Astrocyte of the spinal cord (primary cell): ENCODE measurements around the gene IFNB1.
A peak's percentile ranks its signal among the peaks of the same experiment; 100 is the strongest.

Experiments
- DNase-seq: peaks from one replicate; pipeline ENCODE4 v3.0.0; 2011; ENCODE audit warnings: low read depth, low spot score
- H3K4me3 ChIP-seq: 2 replicates; pipeline ENCODE4 v1.5.1; 2011; ENCODE audit warnings: low read depth, mild to moderate bottlenecking, low read length, moderate library complexity
- CTCF ChIP-seq: IDR thresholded peaks from 2 replicates; pipeline ENCODE4 v1.5.1; 2012; ENCODE audit warnings: low read depth, mild to moderate bottlenecking, low read length, inconsistent platforms
- in situ Hi-C: cut with HindIII; loops from 2 replicates; pipeline ENCODE4 v1.10.0; 2017; ENCODE audit warnings: low sequenced_read_pairs

IFNB1 gene

GRCh38 chr9:21080793-21081192 is 3.1 kb upstream of the IFNB1 start:
- H3K4me3 ChIP-seq, result no peak overlapping the region
- in situ Hi-C loops, result no loop called here
- DNase-seq, result no peak
- TF ChIP-seq CTCF, result no peak

DNA sequence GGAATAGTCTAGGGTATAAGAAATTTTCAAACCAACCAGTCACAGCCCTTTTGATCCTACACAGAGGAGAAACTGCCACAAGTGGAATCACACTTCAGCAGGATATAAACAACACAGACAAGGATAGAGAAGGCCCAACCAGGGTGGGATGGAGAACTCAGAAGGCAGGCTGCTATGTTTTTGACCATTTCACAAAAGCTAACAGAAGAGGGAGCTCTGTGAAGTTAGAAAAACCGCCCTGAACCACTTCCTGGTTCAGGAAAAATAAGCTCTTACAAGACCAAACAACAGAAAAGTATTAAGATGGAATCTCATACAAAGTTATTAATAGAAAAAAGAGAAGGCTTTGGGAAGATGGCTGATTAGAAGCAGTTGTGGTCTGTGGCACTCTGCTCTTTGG is 960 bp upstream of the IFNB1 start:
- TF ChIP-seq CTCF, result no peak
- no peak overlapping the region for H3K4me3 ChIP-seq
- in situ Hi-C loops, result no loop called here
- no peak for DNase-seq

DNA sequence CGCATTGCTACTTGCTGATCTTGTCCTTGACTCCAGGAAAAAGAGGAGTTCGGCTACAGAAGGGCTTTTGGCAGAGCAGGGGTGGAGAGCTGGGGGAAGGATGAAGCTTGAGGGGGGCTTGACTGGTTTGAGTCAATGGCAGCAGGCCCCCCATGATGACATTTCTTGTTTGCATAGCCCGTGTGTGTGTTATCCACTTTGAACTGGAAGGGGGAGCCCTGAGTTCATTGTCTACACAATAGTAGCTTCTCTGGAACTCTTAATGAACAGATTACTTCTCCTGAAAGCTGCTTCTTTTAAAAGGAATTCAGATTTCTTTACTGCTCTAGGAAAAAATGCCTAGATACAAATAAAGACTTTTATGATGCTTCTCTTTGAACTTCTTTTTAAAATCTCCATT is 2.3 kb downstream of the IFNB1 start:
- no peak for TF ChIP-seq CTCF
- in situ Hi-C loops, result no loop called here
- no peak for DNase-seq
- H3K4me3 ChIP-seq, result no peak overlapping the region

DNA sequence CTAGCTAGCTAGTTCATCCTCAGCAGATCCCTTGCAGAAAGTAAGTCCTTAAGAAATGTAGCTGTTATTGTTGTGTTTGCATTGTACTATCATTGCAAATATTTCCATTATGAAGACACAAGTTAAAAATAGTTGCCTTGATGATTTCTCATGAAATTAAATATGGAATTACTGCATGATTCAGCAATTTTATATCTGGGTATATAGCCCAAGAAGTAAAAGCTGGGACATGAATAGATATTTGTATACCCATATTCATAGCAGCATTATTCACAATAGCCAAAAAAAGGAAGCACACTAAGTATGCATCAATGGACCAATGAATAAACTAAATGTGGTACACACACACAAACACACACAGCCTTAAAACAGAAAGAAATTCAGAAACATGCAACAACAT is 6.8 kb downstream of the IFNB1 start:
- no peak for DNase-seq
- in situ Hi-C loops, result no loop called here
- TF ChIP-seq CTCF, result no peak

GRCh38 chr9:21070171-21070571 is 7.6 kb downstream of the IFNB1 start:
- peak; percentile 24 for TF ChIP-seq CTCF
- peak; percentile 94 for DNase-seq
- in situ Hi-C loops, result no loop called here
- no peak overlapping the region for H3K4me3 ChIP-seq

More for the DNA sequence above, 6.8 kb downstream of the IFNB1 start:
- no peak overlapping the region for H3K4me3 ChIP-seq

GRCh38 chr9:21060919-21061561 is 16.7 kb downstream of the IFNB1 start:
- no peak for TF ChIP-seq CTCF
- in situ Hi-C loops, result no loop called here
- peak; percentile 73 for DNase-seq
- H3K4me3 ChIP-seq, result no peak overlapping the region
